HG03108 (cell line): ENCODE results near the gene RPL35A.
"Not testable (repeated sequence)": the region's sequence is repeated elsewhere in the genome, so short reads cannot be mapped to it uniquely, and the experiment has no call there.

Source experiments
- ATAC-seq: cut with Tn5 transposase; IDR thresholded peaks from one replicate; pipeline ENCODE4 v1.9.1; 2021; ENCODE audit warnings: moderate library complexity; ENCODE audit not compliant: unreplicated experiment

RPL35A gene

GRCh38 chr3:197951392-197951990 is 1.5 kb downstream of the RPL35A start:
- no peak for ATAC-seq

- ATAC-seq: no peak
These were observed 2.5 kb downstream of the RPL35A start for GRCh38 chr3:197952440-197952839.

- no peak for ATAC-seq
These were observed 3.3 kb downstream of the RPL35A start for GRCh38 chr3:197953325-197953724.

GRCh38 chr3:197953881-197954280 is 3.9 kb downstream of the RPL35A start:
- ATAC-seq: no peak

GRCh38 chr3:197955892-197956477 is 6.0 kb downstream of the RPL35A start:
- no peak for ATAC-seq

- no peak for ATAC-seq
These were observed 6.6 kb downstream of the RPL35A start for GRCh38 chr3:197956626-197956988.

- no peak for ATAC-seq
These were observed 7.8 kb downstream of the RPL35A start for GRCh38 chr3:197957790-197958133.

- ATAC-seq: no peak
These were observed 8.4 kb downstream of the RPL35A start for GRCh38 chr3:197958346-197958745.

GRCh38 chr3:197958848-197959247 is 8.9 kb downstream of the RPL35A start:
- not testable (repeated sequence) for ATAC-seq

GRCh38 chr3:197959500-197959890 is 9.5 kb downstream of the RPL35A start:
- ATAC-seq: no peak

GRCh38 chr3:197959891-197960693 is 10.1 kb downstream of the RPL35A start, which contains the start of gene LMLN:
LMLN (plus strand) TSS chr3:197960217; CDS start chr3:197960246, 29 bp downstream.
- peak; percentile 97 for ATAC-seq

- ATAC-seq: no peak
These were observed 10.9 kb downstream of the RPL35A start for GRCh38 chr3:197960694-197961581.

- no peak for ATAC-seq
These were observed 11.6 kb downstream of the RPL35A start for GRCh38 chr3:197961582-197961945.

- no peak for ATAC-seq
These were observed 13.1 kb downstream of the RPL35A start for GRCh38 chr3:197963019-197963637.

- not testable (repeated sequence) for ATAC-seq
These were observed 17.5 kb downstream of the RPL35A start for GRCh38 chr3:197967337-197967989.

GRCh38 chr3:197970588-197970987 is 20.6 kb downstream of the RPL35A start:
- ATAC-seq: no peak

GRCh38 chr3:197974016-197974415 is 24.0 kb downstream of the RPL35A start:
- no peak for ATAC-seq

GRCh38 chr3:197975311-197975710 is 25.3 kb downstream of the RPL35A start:
- no peak for ATAC-seq

GRCh38 chr3:197983076-197983475 is 33.1 kb downstream of the RPL35A start:
- ATAC-seq: no peak

GRCh38 chr3:197989651-197990050 is 39.7 kb downstream of the RPL35A start:
- ATAC-seq: no peak
